Measurements from ENCODE around the gene CFAP52.
"Not testable (repeated sequence)": the region's sequence is repeated elsewhere in the genome, so short reads cannot be mapped to it uniquely, and the experiment has no call there.

CFAP52 gene

DNA sequence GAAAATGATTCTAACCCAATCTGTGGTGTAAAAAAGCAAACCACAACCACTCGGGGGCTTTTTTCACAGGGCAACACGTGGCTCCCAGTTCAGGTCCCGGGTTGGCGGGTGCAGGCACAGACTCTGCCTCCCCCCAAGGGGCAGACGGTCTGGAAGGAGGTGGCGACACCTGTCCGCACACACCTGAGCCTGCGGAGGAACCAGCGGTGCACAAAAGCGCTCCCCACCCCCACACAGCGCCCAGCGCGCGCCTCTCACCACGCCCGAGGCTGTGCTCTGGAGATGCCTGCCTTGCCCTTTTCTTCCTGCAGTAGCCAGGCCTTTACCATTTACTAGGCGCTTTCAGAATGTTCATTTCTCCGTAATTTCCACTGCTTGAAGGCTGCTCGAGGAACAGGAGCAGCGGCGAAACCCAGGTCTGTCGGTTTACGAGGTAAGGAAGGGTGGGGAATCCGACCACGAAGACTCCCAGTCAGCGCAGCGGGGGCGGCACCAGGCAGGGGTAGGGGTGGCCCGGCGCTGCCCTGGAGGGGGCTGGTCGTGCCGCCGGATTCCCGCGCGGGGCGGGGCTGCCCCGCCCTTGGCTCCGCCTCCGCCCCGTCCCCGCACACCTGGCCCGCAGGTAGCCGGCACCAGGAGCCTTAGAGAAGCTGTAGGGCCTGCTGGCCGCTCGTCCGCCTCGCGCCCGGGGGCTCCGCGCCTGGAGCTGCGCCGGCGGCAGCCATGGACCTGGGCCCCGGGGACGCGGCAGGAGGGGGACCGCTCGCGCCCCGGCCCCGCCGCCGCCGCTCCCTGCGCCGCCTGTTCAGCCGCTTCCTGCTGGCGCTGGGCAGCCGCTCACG is 68.7 kb downstream of the CFAP52 start, which contains the start of gene USP43:
Gene USP43, plus strand, starts transcription at position 608 of the 842 bp plus-strand sequence. Its CDS starts 116 bp downstream, at position 724.
- H3K27me3 ChIP-seq (ENCODE audit: control insufficient read depth, insufficient read depth, low read length): 0 out of 2 replicates have a peak, but pooled peaks cover 2% of the 10 kb centered on the region
- H3K36me3 ChIP-seq (ENCODE audit: control insufficient read depth, insufficient read depth, low read length): no peaks in the 10 kb centered on the region
- H3K27ac ChIP-seq (ENCODE audit: low read length): no peak within 1 kb of the TSS
- DNase-seq (ENCODE audit: low read depth, low spot score): no peak
- no peaks in the 10 kb centered on the region; the same call in 1 of the 2 replicates for H3K9me3 ChIP-seq (ENCODE audit: control insufficient read depth, insufficient read depth, low read length)
- peaks cover 5% of the 10 kb centered on the region; the same call in 1 of the 2 replicates for H3K4me1 ChIP-seq (ENCODE audit: control insufficient read depth, insufficient read depth, low read length)
- WGBS (ENCODE audit: insufficient coverage, insufficient read length): no CpG with 5 or more reads among the region's 72 CpGs
- H3K4me3 ChIP-seq (ENCODE audit: low read length): peak within 1 kb of the TSS; percentile 82

DNA sequence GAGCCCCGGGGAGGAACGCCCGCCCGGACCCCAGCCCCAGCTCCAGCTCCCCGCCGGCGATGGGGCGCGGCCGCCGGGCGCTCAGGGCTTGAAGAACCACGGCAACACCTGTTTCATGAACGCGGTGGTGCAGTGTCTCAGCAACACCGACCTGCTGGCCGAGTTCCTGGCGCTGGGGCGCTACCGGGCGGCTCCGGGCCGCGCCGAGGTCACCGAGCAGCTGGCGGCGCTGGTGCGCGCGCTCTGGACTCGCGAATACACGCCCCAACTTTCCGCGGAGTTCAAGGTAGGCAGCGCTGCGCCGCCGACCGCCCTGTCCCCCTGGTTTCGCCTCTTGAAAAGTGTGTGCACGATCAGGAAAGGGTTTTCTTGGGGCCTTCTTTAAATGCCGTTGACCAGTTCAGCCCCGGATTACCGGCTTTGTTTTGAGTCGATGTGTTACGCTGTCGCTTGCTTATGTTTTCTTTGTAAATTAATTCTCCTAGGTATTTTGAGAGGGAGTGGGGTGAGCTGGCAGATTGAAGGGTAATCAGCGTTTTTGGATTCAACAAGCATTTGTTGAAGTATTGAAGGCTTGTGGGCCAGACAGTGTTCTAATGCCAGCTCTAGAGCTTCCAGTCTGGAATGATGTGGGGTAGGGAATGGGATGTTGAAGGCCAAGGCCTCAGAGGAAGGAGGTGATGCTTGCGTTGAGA is 69.6 kb downstream of the CFAP52 start:
- no peak overlapping the region for H3K27ac ChIP-seq (ENCODE audit: low read length)
- H3K27me3 ChIP-seq (ENCODE audit: control insufficient read depth, insufficient read depth, low read length): 0 out of 2 replicates have a peak, but pooled peaks cover 2% of the 10 kb centered on the region
- DNase-seq (ENCODE audit: low read depth, low spot score): no peak
- H3K36me3 ChIP-seq (ENCODE audit: control insufficient read depth, insufficient read depth, low read length): no peaks in the 10 kb centered on the region
- H3K4me1 ChIP-seq (ENCODE audit: control insufficient read depth, insufficient read depth, low read length): peaks cover 5% of the 10 kb centered on the region; the same call in 1 of the 2 replicates
- no peaks in the 10 kb centered on the region for H3K9me3 ChIP-seq (ENCODE audit: control insufficient read depth, insufficient read depth, low read length)
- no CpG with 5 or more reads among the region's 51 CpGs for WGBS (ENCODE audit: insufficient coverage, insufficient read length)
- H3K4me3 ChIP-seq (ENCODE audit: low read length): peak overlapping the region; percentile 82

DNA sequence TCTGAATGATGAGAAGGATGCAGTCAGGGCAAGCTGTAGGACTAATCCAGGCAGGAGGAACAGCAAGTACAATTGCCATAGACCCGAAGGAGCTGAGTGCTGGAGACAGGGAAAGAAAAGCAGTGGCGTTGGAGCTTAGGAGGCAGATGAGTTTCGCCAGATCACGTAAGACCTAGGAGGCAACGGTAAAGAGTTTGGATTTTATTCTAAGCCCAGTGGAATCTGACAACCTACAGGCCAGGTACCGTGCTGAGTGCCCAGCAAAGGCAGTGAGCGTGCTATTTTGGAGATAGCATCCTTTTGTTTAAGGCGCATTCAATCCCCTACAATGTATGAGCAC is 70.1 kb downstream of the CFAP52 start:
- Histone ChIP-seq H3K4me1 (ENCODE audit: control insufficient read depth, insufficient read depth, low read length) (peaks cover 5% of the 10 kb centered on the region; the same call in 1 of the 2 replicates), H3K4me3 (ENCODE audit: low read length) (peak overlapping the region; percentile 82; the same call in 1 of the 2 replicates), H3K9me3 (ENCODE audit: control insufficient read depth, insufficient read depth, low read length) (no peaks in the 10 kb centered on the region), H3K36me3 (ENCODE audit: control insufficient read depth, insufficient read depth, low read length) (no peaks in the 10 kb centered on the region), H3K27me3 (ENCODE audit: control insufficient read depth, insufficient read depth, low read length) (0 out of 2 replicates have a peak, but pooled peaks cover 2% of the 10 kb centered on the region), H3K27ac (ENCODE audit: low read length) (no peak overlapping the region)
- no peak for DNase-seq (ENCODE audit: low read depth, low spot score)
- WGBS (ENCODE audit: insufficient coverage, insufficient read length): no CpG with 5 or more reads among the region's 8 CpGs

DNA sequence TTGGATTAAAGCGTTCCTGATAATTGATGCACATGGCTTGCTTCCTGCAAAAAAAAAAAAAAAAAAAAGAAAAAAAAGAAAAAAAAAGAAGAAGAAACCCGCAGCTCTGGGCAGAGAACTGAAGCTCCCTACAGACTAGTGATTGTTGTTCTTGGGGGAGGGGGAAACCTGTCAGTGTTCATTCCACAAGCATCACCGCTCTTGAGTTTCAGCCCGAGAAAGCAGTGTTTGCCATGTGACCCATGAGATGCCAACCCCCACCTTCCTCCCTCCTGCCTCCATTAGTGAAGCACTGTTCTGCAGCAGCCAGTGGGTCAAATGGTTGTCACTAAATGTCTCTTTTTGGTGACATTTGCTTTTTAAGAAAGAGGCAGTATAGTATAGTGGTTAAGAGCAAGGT is 70.6 kb downstream of the CFAP52 start:
- no peak for DNase-seq (ENCODE audit: low read depth, low spot score)
- H3K4me1 ChIP-seq (ENCODE audit: control insufficient read depth, insufficient read depth, low read length): peaks cover 5% of the 10 kb centered on the region; the same call in 1 of the 2 replicates
- H3K27ac ChIP-seq (ENCODE audit: low read length): no peak overlapping the region
- WGBS (ENCODE audit: insufficient coverage, insufficient read length): no CpG with 5 or more reads among the region's 4 CpGs
- H3K4me3 ChIP-seq (ENCODE audit: low read length): no peak overlapping the region; the same call in 1 of the 2 replicates
- H3K27me3 ChIP-seq (ENCODE audit: control insufficient read depth, insufficient read depth, low read length): 0 out of 2 replicates have a peak, but pooled peaks cover 2% of the 10 kb centered on the region
- H3K36me3 ChIP-seq (ENCODE audit: control insufficient read depth, insufficient read depth, low read length): no peaks in the 10 kb centered on the region
- no peaks in the 10 kb centered on the region for H3K9me3 ChIP-seq (ENCODE audit: control insufficient read depth, insufficient read depth, low read length)

DNA sequence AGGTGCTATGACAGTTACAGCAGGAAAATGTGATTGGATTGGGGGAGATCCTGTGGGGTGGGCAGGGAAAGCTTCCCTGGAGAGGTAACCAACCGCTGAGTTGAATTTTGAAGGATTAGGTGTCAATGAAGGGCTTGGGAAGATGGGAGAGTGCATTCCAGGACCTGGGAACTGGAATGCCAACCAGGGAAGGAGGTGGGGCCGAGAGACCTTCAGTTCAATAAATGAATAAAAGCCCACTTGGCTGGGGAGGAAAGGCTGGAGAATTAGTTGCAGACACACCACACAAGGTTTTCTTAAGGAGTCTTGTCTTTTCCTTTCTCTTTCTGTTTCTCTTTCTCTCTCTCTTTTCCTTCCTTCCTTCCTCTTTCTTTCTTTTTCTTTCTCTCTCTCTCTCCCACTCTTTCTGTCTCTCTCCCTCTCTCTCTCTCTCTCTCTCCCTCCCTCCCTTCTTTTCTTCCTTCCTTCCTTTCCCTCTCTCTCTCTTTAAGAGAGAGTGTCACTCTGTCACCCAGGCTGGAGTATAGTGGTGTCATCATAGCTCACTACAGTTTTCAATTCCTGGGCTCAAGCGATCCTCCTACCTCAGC is 72.2 kb downstream of the CFAP52 start:
- no peak overlapping the region for H3K4me3 ChIP-seq (ENCODE audit: low read length)
- no peaks in the 10 kb centered on the region for H3K9me3 ChIP-seq (ENCODE audit: control insufficient read depth, insufficient read depth, low read length)
- no peak for DNase-seq (ENCODE audit: low read depth, low spot score)
- WGBS (ENCODE audit: insufficient coverage, insufficient read length): no CpG with 5 or more reads among the region's 3 CpGs
- peaks cover 5% of the 10 kb centered on the region; the same call in 1 of the 2 replicates for H3K4me1 ChIP-seq (ENCODE audit: control insufficient read depth, insufficient read depth, low read length)
- no peak overlapping the region for H3K27ac ChIP-seq (ENCODE audit: low read length)
- H3K27me3 ChIP-seq (ENCODE audit: control insufficient read depth, insufficient read depth, low read length): 0 out of 2 replicates have a peak, but pooled peaks cover 2% of the 10 kb centered on the region
- no peaks in the 10 kb centered on the region for H3K36me3 ChIP-seq (ENCODE audit: control insufficient read depth, insufficient read depth, low read length)

DNA sequence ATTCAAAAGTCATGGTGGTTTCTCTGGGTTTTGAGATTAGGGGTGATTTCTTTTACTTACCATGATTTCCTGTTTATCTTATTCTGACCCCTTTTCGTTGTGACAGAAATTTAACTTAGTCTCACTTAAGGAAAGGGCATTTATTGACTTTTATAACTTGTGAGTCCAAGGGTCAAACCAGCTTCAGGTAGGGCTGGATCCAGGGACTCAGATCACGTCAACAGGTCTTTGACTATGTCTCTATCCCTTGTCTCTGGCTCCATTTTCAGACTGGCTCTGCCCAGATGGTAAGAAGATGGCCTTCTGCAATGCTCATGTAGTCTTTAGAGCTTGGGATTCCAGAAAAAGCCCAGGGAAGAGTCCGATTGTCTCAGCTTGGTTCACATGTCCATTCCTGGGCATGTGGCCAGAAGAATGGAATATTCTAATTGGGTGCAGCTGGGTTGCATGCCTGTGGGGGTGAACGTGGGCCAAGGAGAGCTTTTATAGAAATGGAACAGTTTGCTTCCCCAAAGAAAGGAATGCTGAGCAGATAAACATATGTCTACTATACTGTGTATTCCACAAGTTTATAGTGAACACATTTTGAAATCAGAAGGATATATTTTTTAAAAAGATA is 82.3 kb downstream of the CFAP52 start:
- WGBS (ENCODE audit: insufficient coverage, insufficient read length): no CpG with 5 or more reads among the region's 4 CpGs
- Histone ChIP-seq H3K27me3 (ENCODE audit: control insufficient read depth, insufficient read depth, low read length) (no peaks in the 10 kb centered on the region), H3K4me3 (ENCODE audit: low read length) (no peak overlapping the region), H3K27ac (ENCODE audit: low read length) (no peak overlapping the region), H3K9me3 (ENCODE audit: control insufficient read depth, insufficient read depth, low read length) (no peaks in the 10 kb centered on the region), H3K4me1 (ENCODE audit: control insufficient read depth, insufficient read depth, low read length) (no peaks in the 10 kb centered on the region), H3K36me3 (ENCODE audit: control insufficient read depth, insufficient read depth, low read length) (no peaks in the 10 kb centered on the region)
- no peak for DNase-seq (ENCODE audit: low read depth, low spot score)

DNA sequence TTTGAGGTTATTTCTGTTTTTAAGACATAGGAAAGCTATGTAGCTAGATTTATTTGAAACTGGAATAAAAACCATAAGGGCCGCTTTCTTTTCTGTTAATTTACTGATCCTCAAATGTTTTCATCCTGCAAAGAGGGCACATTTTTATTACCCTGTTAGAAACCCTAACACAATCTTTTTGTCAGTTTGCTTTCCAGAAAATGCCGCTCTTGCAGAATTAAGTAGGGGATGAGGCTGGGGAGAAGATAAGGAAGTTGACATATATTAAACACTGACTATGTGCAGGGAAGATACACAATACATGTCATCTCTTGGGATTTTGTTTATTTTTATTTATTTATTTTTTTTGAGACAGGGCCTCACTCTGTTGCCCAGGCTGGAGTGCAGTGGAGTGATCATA is 84.6 kb downstream of the CFAP52 start:
- Histone ChIP-seq H3K27ac (ENCODE audit: low read length) (no peak overlapping the region), H3K4me1 (ENCODE audit: control insufficient read depth, insufficient read depth, low read length) (no peaks in the 10 kb centered on the region), H3K36me3 (ENCODE audit: control insufficient read depth, insufficient read depth, low read length) (no peaks in the 10 kb centered on the region), H3K9me3 (ENCODE audit: control insufficient read depth, insufficient read depth, low read length) (no peaks in the 10 kb centered on the region), H3K4me3 (ENCODE audit: low read length) (no peak overlapping the region), H3K27me3 (ENCODE audit: control insufficient read depth, insufficient read depth, low read length) (no peaks in the 10 kb centered on the region)
- no CpG with 5 or more reads among the region's 2 CpGs for WGBS (ENCODE audit: insufficient coverage, insufficient read length)
- no peak for DNase-seq (ENCODE audit: low read depth, low spot score)

DNA sequence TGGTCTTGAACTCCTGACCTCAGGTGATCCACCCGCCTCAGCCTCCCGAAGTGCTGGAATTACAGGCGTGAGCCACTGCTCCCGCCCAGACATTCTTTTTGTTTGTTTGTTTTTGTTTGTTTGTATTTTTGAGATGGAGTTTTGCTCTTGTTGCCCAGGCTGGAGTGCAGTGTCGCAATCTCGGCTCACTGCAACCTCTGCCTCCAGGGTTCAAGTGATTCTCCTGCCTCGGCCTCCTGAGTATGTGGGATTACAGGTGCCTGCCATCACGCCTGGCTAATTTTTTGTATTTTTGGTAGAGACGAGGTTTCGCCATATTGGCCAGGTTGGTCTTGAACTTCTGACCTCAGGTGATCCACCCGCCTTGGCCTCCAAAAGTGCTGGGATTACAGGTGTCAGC is 87.1 kb downstream of the CFAP52 start:
- no CpG with 5 or more reads among the region's 11 CpGs for WGBS (ENCODE audit: insufficient coverage, insufficient read length)
- DNase-seq (ENCODE audit: low read depth, low spot score); H3K36me3 ChIP-seq (ENCODE audit: control insufficient read depth, insufficient read depth, low read length); H3K27ac ChIP-seq (ENCODE audit: low read length); H3K4me3 ChIP-seq (ENCODE audit: low read length); H3K4me1 ChIP-seq (ENCODE audit: control insufficient read depth, insufficient read depth, low read length); H3K27me3 ChIP-seq (ENCODE audit: control insufficient read depth, insufficient read depth, low read length); H3K9me3 ChIP-seq (ENCODE audit: control insufficient read depth, insufficient read depth, low read length): not testable (repeated sequence)

DNA sequence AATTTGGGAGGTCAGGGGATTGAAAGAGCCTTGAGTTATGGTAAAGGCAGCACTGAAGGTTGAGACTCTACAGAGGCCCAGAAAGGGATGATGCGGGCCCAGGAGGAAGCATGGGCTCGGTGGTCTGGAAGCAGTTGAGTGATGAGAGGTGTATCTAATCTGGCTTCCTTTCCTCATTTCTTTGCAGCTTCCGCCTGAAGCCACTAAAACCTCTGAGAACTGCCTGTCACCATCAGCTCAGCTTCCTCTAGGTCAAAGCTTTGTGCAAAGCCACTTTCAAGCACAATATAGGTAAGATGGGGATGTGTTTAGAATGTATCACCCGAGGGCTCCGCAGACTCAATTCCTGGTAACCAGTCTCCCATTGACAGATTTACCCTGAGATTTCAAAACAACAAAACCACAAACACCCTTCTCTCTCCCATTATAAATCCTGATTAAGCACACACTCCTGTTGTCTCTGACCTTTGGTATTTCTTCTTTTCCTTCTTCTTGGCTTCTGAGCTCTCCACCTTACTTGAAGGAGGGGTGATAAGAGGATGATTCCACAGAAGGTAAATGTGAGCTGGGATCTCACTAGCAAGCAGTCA is 90.1 kb downstream of the CFAP52 start:
- no peak overlapping the region for H3K27ac ChIP-seq (ENCODE audit: low read length)

More for the DNA sequence above, 90.1 kb downstream of the CFAP52 start:
- H3K9me3 ChIP-seq (ENCODE audit: control insufficient read depth, insufficient read depth, low read length): no peaks in the 10 kb centered on the region
- no peaks in the 10 kb centered on the region for H3K4me1 ChIP-seq (ENCODE audit: control insufficient read depth, insufficient read depth, low read length)
- WGBS (ENCODE audit: insufficient coverage, insufficient read length): no CpG with 5 or more reads among the region's 5 CpGs
- DNase-seq (ENCODE audit: low read depth, low spot score): no peak
- no peaks in the 10 kb centered on the region for H3K36me3 ChIP-seq (ENCODE audit: control insufficient read depth, insufficient read depth, low read length)
- H3K4me3 ChIP-seq (ENCODE audit: low read length): no peak overlapping the region
- H3K27me3 ChIP-seq (ENCODE audit: control insufficient read depth, insufficient read depth, low read length): no peaks in the 10 kb centered on the region
